ENCODE results near the gene ATP10A. TPM values are rescaled to one million over a fixed set of nuclear protein-coding genes. Genes with fewer than 3 reads are reported as not detected.

ATP10A gene
- total and polyA plus RNA-seq, 2 of the 8 experiments (the other 6 are each of a cell fraction or from before 2014, with no cell fraction given) = 2.0 to 2.8 TPM

- no peak for TF ChIP-seq EGR1 (IDR thresholded peaks at IDR 0.05; ENCODE audit: borderline replicate concordance, low read depth, low read length)
- no peak for TF ChIP-seq GABPA (IDR thresholded peaks at IDR 0.05; ENCODE audit: borderline replicate concordance, insufficient read depth, low read length)
- TF ChIP-seq BCL11A (IDR thresholded peaks at IDR 0.05; ENCODE audit: low read depth in 2 of 2, low read length in 2 of 2) = no peak
- no peak for TF ChIP-seq TBP (IDR thresholded peaks at IDR 0.05; ENCODE audit: low read depth, low read length)
- TF ChIP-seq BRCA1 (IDR thresholded peaks at IDR 0.05; ENCODE audit: low read depth, low read length) = no peak
- no peak for TF ChIP-seq TAF1 (IDR thresholded peaks at IDR 0.05; ENCODE audit: low read depth, low read length)
- TF ChIP-seq GTF2F1 (IDR thresholded peaks at IDR 0.05; ENCODE audit: borderline replicate concordance, low read depth, low read length) = no peak
- no peak for TF ChIP-seq SIX5 (IDR thresholded peaks at IDR 0.05; ENCODE audit: low read depth, low read length)
- TF ChIP-seq USF2 (IDR thresholded peaks at IDR 0.05; ENCODE audit: low read length) = no peak
These were observed 101.0 kb downstream of the ATP10A start (continued) for GRCh38 chr15:25761971-25762662.

Measured in H1 (cell line).